ENCODE data around the gene HPCAL1. TPM values are rescaled to one million over a fixed set of nuclear protein-coding genes. Genes with fewer than 3 reads are reported as not detected.
"Not testable (repeated sequence)": the region's sequence is repeated elsewhere in the genome, so short reads cannot be mapped to it uniquely, and the experiment has no call there.

Gene HPCAL1
- total RNA-seq, 2 donors from 2014 or later, result 44.2 TPM

GRCh38 chr2:10296142-10296541, 6.6 kb upstream of the HPCAL1 start:
- peaks cover 21% of the 10 kb centered on the region for H3K4me1 Mint-ChIP-seq
- H3K9me3 ChIP-seq (ENCODE audit: control insufficient read depth, low read length, poor library complexity, severe bottlenecking), result no peaks in the 10 kb centered on the region
- no peaks in the 10 kb centered on the region for H3K27me3 Mint-ChIP-seq
- ATAC-seq (no peak), DNase-seq (no peak)
- no peak overlapping the region for H3K27ac Mint-ChIP-seq
- H3K36me3 Mint-ChIP-seq (ENCODE audit: low read depth), result no peaks in the 10 kb centered on the region
- H3K4me3 Mint-ChIP-seq, result no peak overlapping the region

DNA sequence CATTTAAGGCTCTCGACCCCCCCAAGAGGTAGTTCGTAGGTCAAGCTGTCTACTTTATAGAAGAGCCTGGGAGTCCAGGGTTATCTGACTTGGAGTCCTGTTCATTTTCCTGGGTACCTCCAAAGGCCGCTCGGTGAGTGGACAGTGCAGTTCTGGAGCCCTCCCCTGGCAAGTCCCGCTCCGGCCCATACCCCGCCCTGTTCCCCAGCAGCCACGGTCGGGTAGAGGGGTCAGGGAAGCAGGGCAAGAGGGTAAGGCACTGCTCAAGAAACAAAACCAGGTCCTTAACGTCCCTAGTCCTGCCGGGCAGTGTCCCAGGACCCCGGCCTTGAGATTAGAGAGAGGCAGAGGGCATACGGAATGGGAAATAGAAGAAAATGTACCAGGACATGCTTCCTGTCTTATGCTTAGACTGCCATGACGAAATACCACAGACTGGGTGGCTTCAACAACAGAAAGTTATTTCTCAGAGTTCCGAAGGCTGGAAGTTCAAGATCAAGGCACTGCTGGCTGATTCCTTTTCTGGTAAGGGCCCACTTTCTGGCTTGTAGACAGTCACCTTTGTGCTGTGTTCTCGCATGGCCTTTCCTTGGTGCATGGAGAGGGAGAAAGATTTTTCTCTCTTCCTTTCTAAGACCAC, 5.4 kb upstream of the HPCAL1 start:
- no peaks in the 10 kb centered on the region for H3K9me3 ChIP-seq (ENCODE audit: control insufficient read depth, low read length, poor library complexity, severe bottlenecking)
- no peaks in the 10 kb centered on the region for H3K27me3 Mint-ChIP-seq
- peak overlapping the region; percentile 29 for H3K27ac Mint-ChIP-seq
- H3K36me3 Mint-ChIP-seq (ENCODE audit: low read depth), result no peaks in the 10 kb centered on the region
- H3K4me1 Mint-ChIP-seq, result peaks cover 28% of the 10 kb centered on the region
- DNase-seq, result no peak
- H3K4me3 Mint-ChIP-seq, result peak overlapping the region; percentile 12
- ATAC-seq, result no peak

- H3K27me3 Mint-ChIP-seq, result no peaks in the 10 kb centered on the region
- no peak for ATAC-seq
- peak overlapping the region; percentile 29 for H3K27ac Mint-ChIP-seq
- H3K4me1 Mint-ChIP-seq, result peaks cover 28% of the 10 kb centered on the region
- H3K36me3 Mint-ChIP-seq (ENCODE audit: low read depth), result no peaks in the 10 kb centered on the region
- peak in 1 of 3 donors; percentile 41 for DNase-seq
- H3K9me3 ChIP-seq (ENCODE audit: control insufficient read depth, low read length, poor library complexity, severe bottlenecking), result no peaks in the 10 kb centered on the region
- peak overlapping the region; percentile 56 for H3K4me3 Mint-ChIP-seq
These were observed 4.7 kb upstream of the HPCAL1 start for GRCh38 chr2:10297959-10298531.

- peak overlapping the region; percentile 56 for H3K4me3 Mint-ChIP-seq
- peaks cover 28% of the 10 kb centered on the region for H3K4me1 Mint-ChIP-seq
- not testable (repeated sequence) for ATAC-seq; H3K9me3 ChIP-seq (ENCODE audit: control insufficient read depth, low read length, poor library complexity, severe bottlenecking); H3K36me3 Mint-ChIP-seq (ENCODE audit: low read depth); H3K27me3 Mint-ChIP-seq; H3K27ac Mint-ChIP-seq; DNase-seq
These were observed 3.9 kb upstream of the HPCAL1 start for GRCh38 chr2:10298777-10299176.

- ATAC-seq (no peak), DNase-seq (no peak)
- H3K27me3 Mint-ChIP-seq, result no peaks in the 10 kb centered on the region
- H3K9me3 ChIP-seq (ENCODE audit: control insufficient read depth, low read length, poor library complexity, severe bottlenecking), result no peaks in the 10 kb centered on the region
- H3K4me3 Mint-ChIP-seq, result peak overlapping the region; percentile 86
- H3K4me1 Mint-ChIP-seq, result peaks cover 34% of the 10 kb centered on the region
- H3K36me3 Mint-ChIP-seq (ENCODE audit: low read depth), result no peaks in the 10 kb centered on the region
- peak overlapping the region; percentile 77 for H3K27ac Mint-ChIP-seq
These were observed 2.3 kb upstream of the HPCAL1 start for GRCh38 chr2:10300328-10300920.

- Mint-ChIP-seq H3K4me1 (peaks cover 38% of the 10 kb centered on the region), H3K27ac (peak overlapping the region; percentile 77), H3K4me3 (peak overlapping the region; percentile 86), H3K36me3 (ENCODE audit: low read depth) (no peaks in the 10 kb centered on the region), H3K27me3 (no peaks in the 10 kb centered on the region)
- no peaks in the 10 kb centered on the region for H3K9me3 ChIP-seq (ENCODE audit: control insufficient read depth, low read length, poor library complexity, severe bottlenecking)
- DNase-seq (no peak), ATAC-seq (no peak)
These were observed 1.4 kb upstream of the HPCAL1 start for GRCh38 chr2:10300997-10301940.

GRCh38 chr2:10301941-10302478, 694 bp upstream of the HPCAL1 start:
- H3K9me3 ChIP-seq (ENCODE audit: control insufficient read depth, low read length, poor library complexity, severe bottlenecking), result no peaks in the 10 kb centered on the region
- no peak for DNase-seq
- Mint-ChIP-seq H3K36me3 (ENCODE audit: low read depth) (no peaks in the 10 kb centered on the region), H3K4me3 (peak overlapping the region; percentile 86), H3K4me1 (peaks cover 41% of the 10 kb centered on the region), H3K27ac (peak overlapping the region; percentile 77), H3K27me3 (no peaks in the 10 kb centered on the region)
- no peak for ATAC-seq

DNA sequence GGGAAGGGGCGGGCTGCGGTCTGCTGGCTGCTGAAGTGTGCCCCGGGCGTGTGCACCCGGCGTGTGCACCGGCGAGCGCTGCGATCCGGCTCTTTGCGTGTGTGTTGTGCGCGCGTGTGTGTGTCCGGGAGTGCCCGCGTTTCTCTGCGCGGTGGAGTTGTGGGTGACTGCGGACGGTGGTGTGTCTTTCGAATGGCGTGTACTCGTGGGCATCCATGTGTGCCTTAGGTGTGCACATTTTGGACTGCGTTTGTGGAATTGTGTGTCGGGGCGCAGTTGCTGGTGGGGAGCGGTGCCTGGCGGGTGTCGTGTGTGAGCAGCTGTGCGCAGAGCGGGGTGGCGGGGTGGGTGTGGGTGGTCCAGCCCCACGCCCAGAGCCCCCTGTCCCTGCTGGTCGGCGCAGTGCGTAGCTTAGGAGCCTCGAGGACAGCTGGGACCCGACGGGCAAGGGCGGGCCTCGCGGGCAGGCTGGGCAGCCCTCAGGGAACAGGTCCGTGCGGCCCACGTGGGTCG, 533 bp downstream of the HPCAL1 start:
- H3K27ac Mint-ChIP-seq, result peak overlapping the region; percentile 90
- peaks cover 43% of the 10 kb centered on the region for H3K4me1 Mint-ChIP-seq
- no peaks in the 10 kb centered on the region for H3K9me3 ChIP-seq (ENCODE audit: control insufficient read depth, low read length, poor library complexity, severe bottlenecking)
- H3K36me3 Mint-ChIP-seq (ENCODE audit: low read depth), result no peaks in the 10 kb centered on the region
- peak overlapping the region; percentile 97 for H3K4me3 Mint-ChIP-seq
- ATAC-seq (peak; percentile 15), DNase-seq (no peak)
- H3K27me3 Mint-ChIP-seq, result no peaks in the 10 kb centered on the region

DNA sequence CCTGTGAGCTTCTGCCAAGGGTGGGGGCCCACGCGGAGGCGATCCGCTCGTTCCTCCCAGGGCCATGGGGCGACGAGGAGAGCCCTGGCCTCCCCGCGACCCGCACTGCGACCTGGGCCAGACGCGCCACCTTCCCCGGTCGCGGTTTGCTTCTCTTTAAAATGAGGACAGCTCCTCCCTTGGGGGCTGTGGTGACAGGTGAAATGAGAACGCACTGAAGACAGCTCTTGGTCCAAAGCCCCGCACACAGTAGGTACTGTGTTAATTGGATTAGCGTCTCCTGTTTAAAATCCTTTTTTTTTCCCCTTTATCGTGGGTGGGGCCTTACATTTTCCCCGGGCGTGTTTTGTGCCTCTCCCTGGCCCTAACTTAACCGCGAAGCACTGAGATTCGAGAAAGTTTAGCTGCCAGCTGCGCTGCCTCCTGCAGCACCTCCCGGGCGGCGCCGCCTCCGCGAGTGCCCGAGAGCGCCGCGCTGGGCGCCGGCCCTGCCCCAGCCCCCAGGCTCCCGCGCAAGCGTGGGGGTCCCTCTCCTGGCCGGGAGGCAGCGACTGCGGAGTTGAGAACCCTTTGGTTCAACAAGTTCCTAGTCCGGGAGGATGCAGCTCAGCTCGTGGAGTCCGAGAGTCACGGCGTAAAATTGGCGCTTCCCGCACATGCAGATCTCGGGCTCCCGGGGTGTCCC, 1.1 kb downstream of the HPCAL1 start:
- Mint-ChIP-seq H3K4me3 (peak overlapping the region; percentile 97), H3K27me3 (no peaks in the 10 kb centered on the region), H3K27ac (peak overlapping the region; percentile 90), H3K36me3 (ENCODE audit: low read depth) (no peaks in the 10 kb centered on the region), H3K4me1 (peaks cover 43% of the 10 kb centered on the region)
- no peaks in the 10 kb centered on the region for H3K9me3 ChIP-seq (ENCODE audit: control insufficient read depth, low read length, poor library complexity, severe bottlenecking)
- ATAC-seq (peak; percentile 30), DNase-seq (peak in 2 of 3 donors; percentile 26 to 32)

DNA sequence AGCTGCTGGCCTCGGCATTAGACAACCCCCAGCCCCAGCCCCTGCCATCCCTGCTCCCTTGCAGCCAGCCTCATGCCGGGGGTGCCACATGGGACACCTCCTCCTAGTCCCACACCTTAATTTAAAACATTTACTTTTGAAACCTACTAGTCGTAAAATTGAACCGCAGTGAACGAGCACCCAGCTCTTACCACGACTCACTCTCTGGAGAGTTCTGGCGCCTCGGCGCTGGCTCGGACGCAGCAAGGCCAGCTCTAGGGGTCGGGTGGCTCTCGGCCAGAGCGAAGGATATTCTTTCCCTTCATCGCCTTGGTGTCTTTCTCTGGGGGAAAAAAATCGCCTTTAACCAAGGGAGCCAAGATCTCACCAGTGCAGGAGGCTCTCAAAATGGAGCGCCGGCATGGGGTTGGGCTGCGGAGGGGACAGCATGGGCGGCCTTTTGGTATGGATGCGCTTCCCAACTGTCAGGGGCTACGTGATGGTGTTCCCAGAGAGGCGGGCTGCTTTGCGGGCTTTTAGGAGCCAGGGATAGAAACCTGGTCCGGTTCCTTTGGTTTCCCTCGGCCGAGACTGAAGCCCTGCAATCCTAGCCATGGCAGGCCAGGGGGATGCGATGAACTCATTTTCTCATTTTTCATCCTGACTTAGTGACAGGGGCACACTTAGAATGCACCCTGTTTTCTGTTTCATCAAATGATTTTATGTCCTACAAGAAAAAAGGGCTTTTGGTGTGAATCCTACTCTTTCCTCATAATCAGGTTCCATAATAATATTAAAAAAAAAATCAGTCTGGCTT, 2.0 kb downstream of the HPCAL1 start:
- H3K36me3 Mint-ChIP-seq (ENCODE audit: low read depth), result no peaks in the 10 kb centered on the region
- no peak for ATAC-seq
- H3K27me3 Mint-ChIP-seq, result no peaks in the 10 kb centered on the region
- H3K9me3 ChIP-seq (ENCODE audit: control insufficient read depth, low read length, poor library complexity, severe bottlenecking), result no peaks in the 10 kb centered on the region
- peaks cover 43% of the 10 kb centered on the region for H3K4me1 Mint-ChIP-seq
- H3K27ac Mint-ChIP-seq, result peak overlapping the region; percentile 90
- no peak for DNase-seq
- peak overlapping the region; percentile 97 for H3K4me3 Mint-ChIP-seq

GRCh38 chr2:10305254-10305635, 2.5 kb downstream of the HPCAL1 start:
- peak overlapping the region; percentile 97 for H3K4me3 Mint-ChIP-seq
- H3K9me3 ChIP-seq (ENCODE audit: control insufficient read depth, low read length, poor library complexity, severe bottlenecking), result no peaks in the 10 kb centered on the region
- no peaks in the 10 kb centered on the region for H3K36me3 Mint-ChIP-seq (ENCODE audit: low read depth)
- no peaks in the 10 kb centered on the region for H3K27me3 Mint-ChIP-seq
- ATAC-seq (peak; percentile 29), DNase-seq (peak in 1 of 3 donors; percentile 25)
- peak overlapping the region; percentile 90 for H3K27ac Mint-ChIP-seq
- H3K4me1 Mint-ChIP-seq, result peaks cover 43% of the 10 kb centered on the region

- Mint-ChIP-seq H3K4me1 (peaks cover 38% of the 10 kb centered on the region), H3K4me3 (peak overlapping the region; percentile 97), H3K27ac (peak overlapping the region; percentile 90), H3K36me3 (ENCODE audit: low read depth) (no peaks in the 10 kb centered on the region), H3K27me3 (no peaks in the 10 kb centered on the region)
- peak in 1 of 3 donors; percentile 19 for DNase-seq
- no peaks in the 10 kb centered on the region for H3K9me3 ChIP-seq (ENCODE audit: control insufficient read depth, low read length, poor library complexity, severe bottlenecking)
- ATAC-seq, result no peak
These were observed 3.0 kb downstream of the HPCAL1 start for GRCh38 chr2:10305715-10306114.

All from T-helper 17 cell (primary cell).